ENCODE measurements around the gene KCNJ1. TPM values are rescaled to one million over a fixed set of nuclear protein-coding genes. Genes with fewer than 3 reads are reported as not detected.

Gene KCNJ1
- total RNA-seq, 4 donors from 2014 or later = 0.11 to 0.81 TPM; not detected in 2

- no peaks in the 10 kb centered on the region for H3K36me3 ChIP-seq
- no peaks in the 10 kb centered on the region for H3K27me3 ChIP-seq
- 81 to 83% methylated on average over 5 of the region's 5 CpGs for WGBS, 2 donors
- H3K4me1 ChIP-seq = no peaks in the 10 kb centered on the region
- intact Hi-C loops (cut with DNase I) = no loop called here
- no peak for DNase-seq
- TF ChIP-seq CTCF (IDR thresholded peaks at IDR 0.05) = no peak
- TF ChIP-seq POLR2A (IDR thresholded peaks at IDR 0.05) = no peak
- no peak overlapping the region for H3K27ac ChIP-seq
- no peaks in the 10 kb centered on the region for H3K9me3 ChIP-seq
- H3K4me3 ChIP-seq (replicated peaks in 1 of 3) = no peak overlapping the region
Observed at GRCh38 chr11:128882451-128882850, 15.4 kb upstream of the KCNJ1 start.

- Histone ChIP-seq H3K4me1 (no peaks in the 10 kb centered on the region), H3K9me3 (no peaks in the 10 kb centered on the region), H3K27me3 (no peaks in the 10 kb centered on the region), H3K36me3 (no peaks in the 10 kb centered on the region), H3K4me3 (replicated peaks in 1 of 3) (no peak overlapping the region), H3K27ac (no peak overlapping the region)
- DNase-seq = no peak
- TF ChIP-seq POLR2A (IDR thresholded peaks at IDR 0.05) (no peak), CTCF (IDR thresholded peaks at IDR 0.05) (no peak)
- intact Hi-C loops (cut with DNase I) = no loop called here
- 83 to 89% methylated on average over 8 of the region's 8 CpGs for WGBS, 2 donors
Observed at GRCh38 chr11:128881221-128881620, 14.1 kb upstream of the KCNJ1 start.

GRCh38 chr11:128879817-128880216 lies 12.7 kb upstream of the KCNJ1 start:
- no peak for TF ChIP-seq POLR2A (IDR thresholded peaks at IDR 0.05)
- no peak for TF ChIP-seq CTCF (IDR thresholded peaks at IDR 0.05)
- Histone ChIP-seq H3K4me3 (replicated peaks in 1 of 3) (no peak overlapping the region), H3K9me3 (no peaks in the 10 kb centered on the region), H3K4me1 (no peaks in the 10 kb centered on the region), H3K27ac (no peak overlapping the region), H3K27me3 (no peaks in the 10 kb centered on the region), H3K36me3 (no peaks in the 10 kb centered on the region)
- intact Hi-C loops (cut with DNase I) = no loop called here
- peak; percentile 20 to 39 for DNase-seq
- WGBS, 2 donors = 65 to 68% methylated on average over 11 to 12 of the region's 12 CpGs

- Histone ChIP-seq H3K9me3 (no peaks in the 10 kb centered on the region), H3K36me3 (no peaks in the 10 kb centered on the region), H3K4me3 (replicated peaks in 1 of 3) (no peak overlapping the region), H3K4me1 (no peaks in the 10 kb centered on the region), H3K27me3 (no peaks in the 10 kb centered on the region), H3K27ac (no peak overlapping the region)
- no peak for TF ChIP-seq POLR2A (IDR thresholded peaks at IDR 0.05)
- no peak for TF ChIP-seq CTCF (IDR thresholded peaks at IDR 0.05)
- no peak for DNase-seq
- WGBS, 2 donors = 92 to 100% methylated on average over 2 of the region's 2 CpGs
- intact Hi-C loops (cut with DNase I) = no loop called here
Observed at GRCh38 chr11:128878455-128878854, 11.4 kb upstream of the KCNJ1 start.

GRCh38 chr11:128877726-128878125 lies 10.6 kb upstream of the KCNJ1 start:
- TF ChIP-seq POLR2A (IDR thresholded peaks at IDR 0.05) (no peak), CTCF (IDR thresholded peaks at IDR 0.05) (no peak)

More at GRCh38 chr11:128877726-128878125, 10.6 kb upstream of the KCNJ1 start:
- Histone ChIP-seq H3K27me3 (no peaks in the 10 kb centered on the region), H3K9me3 (no peaks in the 10 kb centered on the region), H3K27ac (no peak overlapping the region), H3K4me1 (no peaks in the 10 kb centered on the region), H3K36me3 (no peaks in the 10 kb centered on the region), H3K4me3 (replicated peaks in 1 of 3) (no peak overlapping the region)
- intact Hi-C loops (cut with DNase I) = no loop called here
- 87 to 93% methylated on average over 5 of the region's 5 CpGs for WGBS, 2 donors
- no peak for DNase-seq
